PC-3 (cell line): Measurements from ENCODE around the gene VPS35L.

Experiments
- EZH2 ChIP-seq: fragments of 300-600 bp; sonication (generic); IDR thresholded peaks from one replicate; pipeline ENCODE4 v1.6.1; 2017; ENCODE audit warnings: antibody characterized with exemption, mild to moderate bottlenecking, low read length; ENCODE audit not compliant: unreplicated experiment
- EZH2phosphoT487 ChIP-seq: fragments of 300-600 bp; sonication (generic); IDR thresholded peaks from 2 replicates; pipeline ENCODE4 v1.6.1; 2018; ENCODE audit warnings: mild to moderate bottlenecking, antibody characterized with exemption, low read length, borderline replicate concordance
- TF ChIP-seq, protein P1 (sequence below): fragments of 300-600 bp; sonication (generic); conservative IDR thresholded peaks from 2 replicates; pipeline ENCODE4 v1.5.1; 2017; ENCODE audit warnings: antibody characterized with exemption, low read depth, mild to moderate bottlenecking, low read length

- no peak for TF ChIP-seq EZH2
- TF ChIP-seq, protein P1, sequence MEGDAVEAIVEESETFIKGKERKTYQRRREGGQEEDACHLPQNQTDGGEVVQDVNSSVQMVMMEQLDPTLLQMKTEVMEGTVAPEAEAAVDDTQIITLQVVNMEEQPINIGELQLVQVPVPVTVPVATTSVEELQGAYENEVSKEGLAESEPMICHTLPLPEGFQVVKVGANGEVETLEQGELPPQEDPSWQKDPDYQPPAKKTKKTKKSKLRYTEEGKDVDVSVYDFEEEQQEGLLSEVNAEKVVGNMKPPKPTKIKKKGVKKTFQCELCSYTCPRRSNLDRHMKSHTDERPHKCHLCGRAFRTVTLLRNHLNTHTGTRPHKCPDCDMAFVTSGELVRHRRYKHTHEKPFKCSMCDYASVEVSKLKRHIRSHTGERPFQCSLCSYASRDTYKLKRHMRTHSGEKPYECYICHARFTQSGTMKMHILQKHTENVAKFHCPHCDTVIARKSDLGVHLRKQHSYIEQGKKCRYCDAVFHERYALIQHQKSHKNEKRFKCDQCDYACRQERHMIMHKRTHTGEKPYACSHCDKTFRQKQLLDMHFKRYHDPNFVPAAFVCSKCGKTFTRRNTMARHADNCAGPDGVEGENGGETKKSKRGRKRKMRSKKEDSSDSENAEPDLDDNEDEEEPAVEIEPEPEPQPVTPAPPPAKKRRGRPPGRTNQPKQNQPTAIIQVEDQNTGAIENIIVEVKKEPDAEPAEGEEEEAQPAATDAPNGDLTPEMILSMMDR = no peak
- no peak for TF ChIP-seq EZH2phosphoT487
Measured at GRCh38 chr16:19711643-19712042, 156.1 kb downstream of the VPS35L start.
